Breast epithelium (tissue), 3 donors: ENCODE data around the gene FOXI1.

Experiments
- POLR2A ChIP-seq: fragments of 450-650 bp; IDR thresholded peaks from one replicate; pipeline ENCODE4 v1.6.1; 2016; ENCODE audit warnings: antibody characterized with exemption, mild to moderate bottlenecking, moderate library complexity
- POLR2AphosphoS5 ChIP-seq, 3 donors: sonication (generic); formaldehyde crosslinking; IDR thresholded peaks; one replicate each; pipeline ENCODE4 v1.6.1; 2017; ENCODE audit warnings: antibody characterized with exemption in 3 of 3
- TF ChIP-seq, protein P1 (sequence below), 3 donors: fragments of 450-650 bp; IDR thresholded peaks; one replicate each; pipeline ENCODE4 v1.5.1; 2016 to 2017; ENCODE audit warnings: antibody characterized with exemption in 3 of 3, mild to moderate bottlenecking in 3 of 3, moderate library complexity in 3 of 3

DNA sequence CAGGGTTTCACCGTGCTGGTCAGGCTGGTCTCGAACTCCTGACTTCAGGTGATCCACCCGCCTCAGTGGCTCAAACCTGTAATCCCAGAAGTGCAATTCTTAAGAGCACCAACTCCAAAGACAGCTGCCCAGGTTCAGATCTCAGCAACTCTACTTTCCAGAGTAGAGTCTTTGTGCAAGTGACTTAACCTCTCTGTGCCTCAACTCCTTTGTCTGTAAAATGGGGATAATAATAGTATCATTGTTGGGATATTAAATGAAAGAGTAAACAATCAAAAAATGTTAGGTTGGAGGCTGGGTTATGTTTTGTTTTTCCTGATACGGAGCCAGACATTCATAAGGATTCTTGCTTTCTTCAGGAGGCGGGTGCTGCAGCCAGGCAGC, 45.0 kb downstream of the FOXI1 start:
- TF ChIP-seq, protein P1, sequence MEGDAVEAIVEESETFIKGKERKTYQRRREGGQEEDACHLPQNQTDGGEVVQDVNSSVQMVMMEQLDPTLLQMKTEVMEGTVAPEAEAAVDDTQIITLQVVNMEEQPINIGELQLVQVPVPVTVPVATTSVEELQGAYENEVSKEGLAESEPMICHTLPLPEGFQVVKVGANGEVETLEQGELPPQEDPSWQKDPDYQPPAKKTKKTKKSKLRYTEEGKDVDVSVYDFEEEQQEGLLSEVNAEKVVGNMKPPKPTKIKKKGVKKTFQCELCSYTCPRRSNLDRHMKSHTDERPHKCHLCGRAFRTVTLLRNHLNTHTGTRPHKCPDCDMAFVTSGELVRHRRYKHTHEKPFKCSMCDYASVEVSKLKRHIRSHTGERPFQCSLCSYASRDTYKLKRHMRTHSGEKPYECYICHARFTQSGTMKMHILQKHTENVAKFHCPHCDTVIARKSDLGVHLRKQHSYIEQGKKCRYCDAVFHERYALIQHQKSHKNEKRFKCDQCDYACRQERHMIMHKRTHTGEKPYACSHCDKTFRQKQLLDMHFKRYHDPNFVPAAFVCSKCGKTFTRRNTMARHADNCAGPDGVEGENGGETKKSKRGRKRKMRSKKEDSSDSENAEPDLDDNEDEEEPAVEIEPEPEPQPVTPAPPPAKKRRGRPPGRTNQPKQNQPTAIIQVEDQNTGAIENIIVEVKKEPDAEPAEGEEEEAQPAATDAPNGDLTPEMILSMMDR (IDR thresholded peaks at IDR 0.05) = no peak
- TF ChIP-seq POLR2AphosphoS5 (IDR thresholded peaks at IDR 0.05) (no peak), POLR2A (no peak)
